H1 (cell line): ENCODE measurements around the gene CRNN. TPM values are rescaled to one million over a fixed set of nuclear protein-coding genes. Genes with fewer than 3 reads are reported as not detected.

Experiments used
- CTCF ChIA-PET: fragments of 300-600 bp; sonication (Branson Sonifier 250); formaldehyde crosslinking; loops from one replicate; lab custom pipeline; 2021; ENCODE audit not compliant: partially characterized antibody; lab: Charles Lee
- POLR2A ChIA-PET: fragments of 300-600 bp; sonication (Branson Sonifier 250); formaldehyde crosslinking; loops from one replicate; lab custom pipeline; 2021; ENCODE audit warnings: inconsistent platforms; ENCODE audit not compliant: partially characterized antibody; lab: Charles Lee
- DNase-seq, 2 experiments: peaks; one replicate each; pipeline versions ENCODE4 v3.0.0 to v3.0.0-alpha.2; 2010 to 2022; ENCODE audit warnings: low spot score in 2 of 2, low read depth in 1 of 2, mixed read lengths in 1 of 2
- FAIRE-seq: peaks from 2 replicates; lab custom pipeline; 2011; peaks lifted over from hg19 to GRCh38; lab: Jason Lieb, UNC
- H2AFZ ChIP-seq: 2 replicates; pipeline ENCODE4 v1.8.1; 2012; ENCODE audit warnings: low read length, inconsistent platforms
- H2AK5ac ChIP-seq: 2 replicates; pipeline ENCODE4 v1.6.1; 2013; ENCODE audit warnings: low read depth, low read length
- H2BK120ac ChIP-seq: replicated peaks from 2 replicates; pipeline ENCODE3; 2013; ENCODE audit warnings: low read depth, low read length, inconsistent platforms
- H2BK12ac ChIP-seq: 2 replicates; pipeline ENCODE4 v1.6.1; 2013; ENCODE audit warnings: low read depth, low read length
- H2BK15ac ChIP-seq: 2 replicates; pipeline ENCODE4 v1.6.1; 2013; ENCODE audit warnings: low read length
- H2BK20ac ChIP-seq: 2 replicates; pipeline ENCODE4 v1.6.1; 2013; ENCODE audit warnings: low read length
- H2BK5ac ChIP-seq: 2 replicates; pipeline ENCODE4 v1.6.1; 2013; ENCODE audit warnings: low read depth, low read length
- H3K14ac ChIP-seq: 2 replicates; pipeline ENCODE4 v1.6.1; 2013; ENCODE audit warnings: inconsistent platforms; ENCODE audit not compliant: insufficient read length
- H3K18ac ChIP-seq: 2 replicates; pipeline ENCODE4 v1.6.1; 2013; ENCODE audit warnings: low read length; ENCODE audit errors: extremely low read depth
- H3K23ac ChIP-seq: 2 replicates; pipeline ENCODE4 v1.6.1; 2013; ENCODE audit warnings: inconsistent platforms; ENCODE audit not compliant: insufficient read length
- H3K23me2 ChIP-seq: 2 replicates; pipeline ENCODE4 v1.6.1; 2013; ENCODE audit warnings: low read depth, low read length
- H3K27ac ChIP-seq: 2 replicates; pipeline ENCODE4 v1.6.1; 2011; ENCODE audit warnings: low read depth, low read length, inconsistent platforms
- H3K27me3 ChIP-seq, 4 experiments: replicated peaks in 1 of 4; 1 replicate in 1 of 4; 2 replicates in 3 of 4; pipeline versions ENCODE4 v1.6.1 to v1.8.1; 2011 to 2013; ENCODE audit warnings: low read length in 3 of 4, mild to moderate bottlenecking in 3 of 4, inconsistent platforms in 2 of 4, mixed read lengths in 2 of 4, moderate library complexity in 1 of 4; ENCODE audit not compliant: control insufficient read depth in 3 of 4, insufficient read depth in 3 of 4; ENCODE audit errors: extremely low read depth in 1 of 4
- H3K36me3 ChIP-seq, 4 experiments: 2 replicates each; pipeline versions ENCODE4 v1.6.1 to v1.8.1; 2011 to 2013; ENCODE audit warnings: mild to moderate bottlenecking in 4 of 4, low read length in 3 of 4, moderate library complexity in 2 of 4, control low read depth in 1 of 4, inconsistent platforms in 1 of 4; ENCODE audit not compliant: insufficient read depth in 4 of 4, control insufficient read depth in 2 of 4
- H3K4ac ChIP-seq: replicated peaks from 2 replicates; pipeline ENCODE3; 2013; ENCODE audit warnings: low read length, low read depth, mixed read lengths, inconsistent platforms; ENCODE audit not compliant: insufficient read length
- H3K4me1 ChIP-seq, 4 experiments: replicated peaks in 1 of 4; 1 replicate in 1 of 4; 2 replicates in 3 of 4; pipeline versions ENCODE4 v1.6.1 to v1.8.1; 2011 to 2013; ENCODE audit warnings: low read length in 3 of 4, inconsistent platforms in 2 of 4, mixed read lengths in 1 of 4; ENCODE audit not compliant: insufficient read depth in 4 of 4, control insufficient read depth in 3 of 4
- H3K4me2 ChIP-seq, 2 experiments: 2 replicates each; pipeline versions ENCODE4 v1.6.1 to v1.8.1; 2011 to 2013; ENCODE audit warnings: low read depth in 2 of 2, low read length in 2 of 2, control low read depth in 1 of 2, inconsistent platforms in 1 of 2, mild to moderate bottlenecking in 1 of 2; ENCODE audit not compliant: insufficient read depth in 1 of 2
- H3K4me3 ChIP-seq, 4 experiments: fragments of 200-600, 300-600 bp in 1 of 4; sonication (generic), shearing (Covaris generic), sonication (Bioruptor Twin) in 1 of 4; 2 replicates each; pipeline versions ENCODE4 v1.5.1 to v1.8.1; 2011 to 2016; ENCODE audit warnings: low read length in 4 of 4, low read depth in 3 of 4, control low read depth in 2 of 4, inconsistent platforms in 2 of 4, mild to moderate bottlenecking in 2 of 4, mixed read lengths in 1 of 4, moderate library complexity in 1 of 4; ENCODE audit not compliant: insufficient read depth in 2 of 4; ENCODE audit errors: extremely low read depth in 1 of 4
- H3K56ac ChIP-seq: replicated peaks from 2 replicates; pipeline ENCODE3; 2013; ENCODE audit warnings: low read depth, mild to moderate bottlenecking, mixed read lengths, low read length, inconsistent platforms; ENCODE audit not compliant: insufficient read length
- H3K79me1 ChIP-seq: 2 replicates; pipeline ENCODE4 v1.6.1; 2013; ENCODE audit warnings: low read depth, low read length, control low read depth
- H3K79me2 ChIP-seq, 2 experiments: 2 replicates each; pipeline versions ENCODE4 v1.6.1 to v1.8.1; 2012 to 2013; ENCODE audit warnings: low read length in 2 of 2, mild to moderate bottlenecking in 2 of 2, inconsistent platforms in 1 of 2; ENCODE audit not compliant: insufficient read depth in 2 of 2, control insufficient read depth in 1 of 2
- H3K9ac ChIP-seq, 4 experiments: replicated peaks in 1 of 4; 1 replicate in 1 of 4; 2 replicates in 3 of 4; pipeline versions ENCODE4 v1.6.1 to v1.8.1; 2011 to 2013; ENCODE audit warnings: low read depth in 3 of 4, low read length in 3 of 4, control low read depth in 2 of 4, mild to moderate bottlenecking in 2 of 4, moderate library complexity in 2 of 4, inconsistent platforms in 1 of 4; ENCODE audit errors: extremely low read depth in 1 of 4
- H3K9me3 ChIP-seq, 2 experiments: 2 replicates each; pipeline versions ENCODE4 v1.6.1 to v1.8.1; 2012 to 2013; ENCODE audit warnings: mild to moderate bottlenecking in 2 of 2, moderate library complexity in 2 of 2, control low read depth in 1 of 2, inconsistent platforms in 1 of 2, low read depth in 1 of 2, low read length in 1 of 2, mixed read lengths in 1 of 2; ENCODE audit not compliant: insufficient read depth in 2 of 2
- H4K20me1 ChIP-seq, 2 experiments: replicated peaks in 1 of 2; 2 replicates each; pipeline versions ENCODE3 to v1.8.1; 2011 to 2013; ENCODE audit warnings: inconsistent platforms in 2 of 2, low read length in 2 of 2, mild to moderate bottlenecking in 1 of 2; ENCODE audit not compliant: insufficient read depth in 2 of 2, control insufficient read depth in 1 of 2
- H4K5ac ChIP-seq: 2 replicates; pipeline ENCODE4 v1.6.1; 2013; ENCODE audit warnings: low read length, low read depth, mixed read lengths, inconsistent platforms; ENCODE audit not compliant: insufficient read length
- H4K8ac ChIP-seq: 2 replicates; pipeline ENCODE4 v1.8.0; 2013; ENCODE audit warnings: mild to moderate bottlenecking, moderate library complexity, low read length, inconsistent platforms; ENCODE audit not compliant: insufficient read depth; ENCODE audit errors: extremely low read depth
- H4K91ac ChIP-seq: replicated peaks from 2 replicates; pipeline ENCODE3; 2013; ENCODE audit warnings: low read length, mixed read lengths, inconsistent platforms; ENCODE audit not compliant: insufficient read length
- ASH2L ChIP-seq: fragments of 200-600, 300-600 bp; sonication (generic); IDR thresholded peaks from one replicate; pipeline ENCODE4 v1.7.1; 2017; ENCODE audit warnings: low read length
- BRCA1 ChIP-seq: IDR thresholded peaks from 2 replicates; pipeline ENCODE4 v1.6.1; 2012; ENCODE audit warnings: low read depth, low read length, improper control_type of control experiment
- CBX5 ChIP-seq: fragments of 300-800, 300-1000 bp; sonication (generic); IDR thresholded peaks from 2 replicates; pipeline ENCODE4 v1.7.1; 2016; ENCODE audit warnings: antibody characterized with exemption, low read length, low read depth
- EGR1 ChIP-seq: IDR thresholded peaks from 2 replicates; pipeline ENCODE4 v1.6.1; 2011; ENCODE audit warnings: low read depth, low read length, borderline replicate concordance
- KDM5A ChIP-seq: fragments of 200-600 bp; IDR thresholded peaks from 2 replicates; pipeline ENCODE4 v1.7.1; 2012; ENCODE audit warnings: mild to moderate bottlenecking, low read length, inconsistent platforms, mixed read lengths
- NRF1 ChIP-seq: IDR thresholded peaks from 2 replicates; pipeline ENCODE4 v1.6.1; 2011; ENCODE audit warnings: mild to moderate bottlenecking, low read depth, low read length, improper control_type of control experiment
- PHF8 ChIP-seq: fragments of 200-600 bp; sonication (generic); conservative IDR thresholded peaks from 2 replicates; pipeline ENCODE4 v1.7.1; 2012; ENCODE audit warnings: low read depth, mild to moderate bottlenecking, inconsistent platforms, low read length, moderate library complexity
- POLR2A ChIP-seq, 2 experiments: IDR thresholded peaks; 1 replicate in 1 of 2; 2 replicates in 1 of 2; pipeline ENCODE4 v1.6.1; 2011; ENCODE audit warnings: low read depth in 2 of 2, low read length in 2 of 2, mild to moderate bottlenecking in 2 of 2; ENCODE audit errors: control extremely low read depth in 1 of 2
- POLR2AphosphoS5 ChIP-seq: IDR thresholded peaks from 2 replicates; pipeline ENCODE4 v1.6.1; 2011; ENCODE audit warnings: low read depth, low read length
- POU5F1 ChIP-seq: IDR thresholded peaks from 2 replicates; pipeline ENCODE4 v1.6.1; 2011; ENCODE audit warnings: low read depth, mild to moderate bottlenecking, low read length, moderate library complexity
- SUZ12 ChIP-seq: fragments of 200-600 bp; sonication (generic); IDR thresholded peaks from 2 replicates; pipeline ENCODE4 v1.6.1; 2012; ENCODE audit warnings: mild to moderate bottlenecking, inconsistent platforms, low read length, moderate library complexity, mixed read lengths
- TAF1 ChIP-seq: IDR thresholded peaks from 2 replicates; pipeline ENCODE4 v1.6.1; 2011; ENCODE audit warnings: mild to moderate bottlenecking, low read depth, low read length
- YY1 ChIP-seq: IDR thresholded peaks from 2 replicates; pipeline ENCODE4 v1.6.1; 2011; ENCODE audit warnings: low read depth, mild to moderate bottlenecking, low read length
- ZNF274 ChIP-seq: IDR thresholded peaks from 2 replicates; pipeline ENCODE4 v1.7.0; 2012; ENCODE audit warnings: low read length, borderline replicate concordance; ENCODE audit errors: extremely low read depth
- WGBS, 2 experiments: shearing (Covaris generic) in 1 of 2; methylation state at CpG; one replicate each; pipeline versions ENCODE4 v1.1.6 to v1.1.7; 2013 to 2015; ENCODE audit warnings: low lambda C conversion rate in 2 of 2, mixed read lengths in 2 of 2, inconsistent platforms in 1 of 2, low coverage in 1 of 2, missing lambda C conversion rate in 1 of 2; ENCODE audit not compliant: insufficient replicate concordance in 2 of 2, insufficient coverage in 1 of 2, insufficient read length in 1 of 2; ENCODE audit errors: extremely low coverage in 1 of 2, missing lambda C conversion rate in 1 of 2; 5-methylcytosine and 5-hydroxymethylcytosine counted together
- polyA plus RNA-seq, 7 experiments: library from polyadenylated mRNA; depleted of rRNA in 3 of 7; stranded (reverse) in 5 of 7; unstranded in 2 of 7; fragments of >200 nt in 5 of 7; fragments of 200-250 nt in 2 of 7; gene quantifications; 1 replicate in 5 of 7; 2 replicates in 1 of 7; 4 replicates in 1 of 7; pipeline versions ENCODE4 v1.2.1 to v1.2.3, GENCODE V29; 2011 to 2013; ENCODE audit warnings: missing spikeins in 2 of 7, mixed read lengths in 2 of 7
- total RNA-seq: library from RNA; stranded (reverse); fragmentation: NEBNext Ultra II Directional; extraction: Animal tissue kit (Norgen Biotek cat#: 25700); gene quantifications from 2 replicates; pipeline ENCODE4 v1.2.1, GENCODE V29; 2021

Gene CRNN
- total and polyA plus RNA-seq, 2 of the 8 experiments (the other 6 are each of a cell fraction or from before 2014, with no cell fraction given) = not detected

- no peaks in the 10 kb centered on the region for H3K79me1 ChIP-seq
- H2BK120ac ChIP-seq = no peak overlapping the region
- no peak for FAIRE-seq
Measured at GRCh38 chr1:152386940-152387339, 27.1 kb downstream of the CRNN start.

More at GRCh38 chr1:152386940-152387339, 27.1 kb downstream of the CRNN start:
- Histone ChIP-seq H3K4me2 (no peak overlapping the region), H2AFZ (no peak overlapping the region), H2BK5ac (no peak overlapping the region), H3K4me3 (no peak overlapping the region)
- POLR2A ChIA-PET = no interaction called here
- 70% methylated on average over 2 of the region's 2 CpGs; no CpG with 5 or more reads in 1 of the 2 experiments for WGBS, 2 experiments
- no peak for TF ChIP-seq SUZ12
- TF ChIP-seq EGR1 = no peak
- TF ChIP-seq POLR2AphosphoS5 = no peak
- TF ChIP-seq BRCA1 = no peak
- TF ChIP-seq YY1 = no peak
- TF ChIP-seq ZNF274 = no peak
- TF ChIP-seq PHF8 = no peak
- no peak for TF ChIP-seq POU5F1
- no peak for TF ChIP-seq ASH2L
- TF ChIP-seq TAF1 = no peak
- TF ChIP-seq CBX5 = no peak
- no peak for TF ChIP-seq KDM5A
- TF ChIP-seq POLR2A (IDR thresholded peaks at IDR 0.05; ENCODE audit: control extremely low read depth in 1 of 2, low read depth in 2 of 2, low read length in 2 of 2) = no peak
- TF ChIP-seq NRF1 = no peak
- TF ChIP-seq, all 59 proteins: peak for 0
- H2BK12ac ChIP-seq = no peak overlapping the region
- H2AK5ac ChIP-seq = no peak overlapping the region
- no peak overlapping the region for H3K4ac ChIP-seq
- CTCF ChIA-PET = no interaction called here
- no peak overlapping the region for H4K5ac ChIP-seq
- H3K18ac ChIP-seq = no peak overlapping the region
- H3K36me3 ChIP-seq = no peaks in the 10 kb centered on the region
- H2BK20ac ChIP-seq = no peak overlapping the region
- H3K14ac ChIP-seq = no peak overlapping the region
- no peak overlapping the region for H4K91ac ChIP-seq
- H3K23ac ChIP-seq = no peak overlapping the region
- no peak for DNase-seq
- H2BK15ac ChIP-seq = no peak overlapping the region
- no peaks in the 10 kb centered on the region for H3K23me2 ChIP-seq
- no peak overlapping the region for H3K9ac ChIP-seq
- H3K9me3 ChIP-seq = peaks cover 57 to 59% of the 10 kb centered on the region in 2 experiments
- no peak overlapping the region for H4K8ac ChIP-seq
- H3K4me1 ChIP-seq = no peaks in the 10 kb centered on the region
- H3K56ac ChIP-seq = no peak overlapping the region
- H3K27ac ChIP-seq = no peak overlapping the region
- H4K20me1 ChIP-seq = no peaks in the 10 kb centered on the region
- H3K79me2 ChIP-seq = no peaks in the 10 kb centered on the region
- H3K27me3 ChIP-seq = no peaks in the 10 kb centered on the region
